ENCODE results near the gene DBF4.

The DBF4 gene

GRCh38 chr7:87948371-87948770 is 72.1 kb downstream of the DBF4 start:
- DNase-seq (ENCODE audit: low read depth in 2 of 2) = no peak

All from stimulated activated CD8-positive, alpha-beta memory T cell treated with anti-CD3 and anti-CD28 coated beads, Interleukin-7, amount 100 ng/mL, for 4 hours (primary cell).